Upper lobe of left lung (tissue), 4 donors: ENCODE data around the gene PLD5.

ENCODE experiments used
- CTCF ChIP-seq, 6 experiments: fragments of 450-650 bp in 4 of 6; fragments of 200-600 bp in 2 of 6; sonication (generic) in 2 of 6; IDR thresholded peaks; one replicate each; pipeline ENCODE4 v1.5.1; 2016 to 2019; ENCODE audit warnings: antibody characterized with exemption in 6 of 6
- POLR2A ChIP-seq, 4 donors: fragments of 450-650 bp; IDR thresholded peaks; one replicate each; pipeline ENCODE4 v1.5.1; 2016 to 2017; ENCODE audit warnings: antibody characterized with exemption in 4 of 4, mild to moderate bottlenecking in 2 of 4

- TF ChIP-seq CTCF (IDR thresholded peaks at IDR 0.05), result no peak
- no peak for TF ChIP-seq POLR2A (IDR thresholded peaks at IDR 0.05)
These were observed 315.4 kb downstream of the PLD5 start for GRCh38 chr1:242209063-242209462.
